ENCODE data around the gene GRB10.

GRB10 gene

DNA sequence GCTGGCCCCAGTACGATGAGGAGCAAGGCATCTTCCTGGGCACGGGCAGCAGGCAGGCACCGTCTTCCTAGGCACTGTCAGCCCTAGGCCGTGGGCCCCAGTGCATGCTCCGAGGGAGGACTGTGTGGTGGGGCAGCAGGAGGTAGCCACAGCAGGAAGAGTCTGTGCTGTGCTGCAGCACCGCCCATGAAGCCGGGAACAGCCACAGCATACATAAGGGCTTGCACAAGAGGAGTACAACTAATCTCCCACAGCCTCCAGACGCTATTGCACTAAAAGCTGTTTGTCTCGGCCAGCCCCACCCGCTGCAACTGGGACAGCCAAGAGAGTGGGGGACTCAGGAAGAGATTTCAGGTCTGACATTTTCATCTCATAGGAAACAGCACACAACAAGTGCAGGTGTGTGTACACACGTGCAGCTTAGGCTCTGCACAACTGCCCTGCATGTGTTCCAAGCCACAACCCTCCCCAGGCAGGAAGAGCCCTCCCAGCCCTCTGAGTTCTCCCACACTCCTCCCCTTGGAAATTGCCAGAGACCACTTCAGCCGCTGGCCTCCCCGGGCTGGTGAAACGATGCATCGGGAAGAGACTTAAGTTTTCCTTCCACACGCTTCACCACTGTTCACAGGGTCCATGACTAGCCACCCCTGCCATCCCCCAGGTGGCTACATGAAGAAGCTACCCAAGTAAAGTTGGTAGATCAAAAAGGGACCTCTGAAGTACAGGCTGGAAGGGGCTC is 129.4 kb downstream of the GRB10 start:
- DNase-seq (ENCODE audit: low read depth), result peak; percentile 39

DNA sequence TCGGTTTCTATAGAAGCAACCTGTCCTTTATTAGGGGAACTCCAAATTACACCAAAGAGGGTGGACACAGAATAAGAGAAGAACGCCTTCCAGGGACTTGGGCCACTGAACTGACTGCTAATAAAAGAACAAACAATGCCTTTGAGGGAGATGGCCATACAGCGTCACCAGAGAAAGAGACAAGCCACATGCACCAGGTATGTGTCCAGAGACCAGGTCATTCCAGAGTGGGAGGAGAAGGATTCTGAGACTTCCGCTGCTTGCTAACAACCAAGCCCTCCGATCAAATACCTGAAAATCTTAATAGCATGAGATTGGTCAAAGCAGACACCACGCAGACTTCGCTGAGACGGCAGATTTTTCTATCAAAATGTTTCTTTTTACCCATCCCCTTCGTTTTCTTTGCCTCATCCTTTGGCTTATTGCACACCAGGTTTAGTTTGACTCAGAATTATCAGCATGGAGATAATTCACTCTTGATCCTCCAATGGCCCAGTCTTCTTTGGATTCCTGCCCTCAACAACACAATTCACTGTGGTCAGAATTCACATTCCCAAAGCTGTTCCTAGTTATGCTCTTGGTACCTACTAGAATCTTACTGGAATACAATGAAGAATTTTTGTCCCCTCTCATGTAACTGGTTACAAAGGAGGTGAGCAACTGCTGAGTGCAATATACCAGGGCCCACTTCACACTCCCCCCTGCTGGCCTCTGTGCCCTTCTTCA is 130.1 kb downstream of the GRB10 start:
- no peak for DNase-seq (ENCODE audit: low read depth)

DNA sequence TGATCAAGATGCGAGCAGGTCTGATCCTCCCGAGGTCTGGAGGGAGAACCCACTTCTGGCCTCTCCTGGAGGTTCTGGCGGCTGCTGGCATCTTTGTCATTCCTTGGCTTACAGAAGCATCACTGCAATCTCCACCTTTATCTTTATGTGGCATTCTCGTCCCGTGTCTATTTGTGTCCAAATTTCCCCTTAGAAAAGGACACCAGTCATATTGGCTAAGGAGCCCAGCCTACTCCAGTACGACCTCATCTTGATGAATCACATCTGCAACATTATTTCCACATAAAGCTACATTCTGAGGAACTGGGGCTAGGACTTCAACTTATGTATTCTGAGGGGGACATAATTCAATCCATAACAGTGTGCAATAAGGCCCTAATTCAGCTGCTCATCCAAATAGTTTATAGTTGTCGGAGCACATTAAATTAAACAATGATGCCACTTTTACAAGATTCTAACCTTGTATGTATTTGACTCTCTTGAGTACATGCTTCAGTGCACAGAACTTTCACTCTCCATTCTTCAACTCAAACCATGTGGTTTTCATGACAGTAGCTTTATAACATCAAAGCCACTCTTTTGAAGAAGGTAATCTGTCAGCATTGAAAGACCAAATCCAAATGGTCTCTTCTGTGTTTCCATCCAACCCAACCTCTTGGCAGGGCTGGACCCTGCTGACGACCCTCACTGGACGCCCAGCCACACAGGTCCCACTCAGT is 131.3 kb downstream of the GRB10 start:
- DNase-seq (ENCODE audit: low read depth), result no peak

DNA sequence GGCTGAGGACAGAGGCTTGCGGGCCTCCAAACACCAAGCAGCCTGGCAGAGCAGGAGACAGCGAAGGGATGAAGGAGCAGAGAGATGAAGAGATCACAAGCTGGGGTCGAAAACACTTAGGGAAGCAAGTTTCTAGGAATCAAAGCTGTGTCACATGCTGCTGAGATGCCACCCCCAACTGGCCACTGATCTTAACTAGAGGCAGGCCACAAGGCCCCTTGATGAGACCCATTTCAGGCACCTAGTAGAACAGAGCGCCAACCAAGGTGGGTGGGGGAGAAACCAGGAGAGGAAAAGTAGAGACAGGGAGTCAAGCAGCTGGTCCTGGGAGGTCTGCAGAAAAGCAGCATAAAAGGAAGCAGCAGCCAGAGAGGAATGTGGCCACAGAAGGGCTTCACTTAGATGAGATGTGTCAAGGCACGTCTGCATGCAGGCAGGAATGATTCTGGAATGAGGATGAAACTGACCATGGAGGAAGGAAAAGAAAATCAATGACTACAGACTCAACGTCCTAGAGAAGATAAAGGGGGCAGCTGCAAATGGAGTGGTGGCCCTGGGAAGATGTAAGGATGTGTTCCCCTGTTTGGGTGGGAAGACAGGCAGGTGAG is 132.5 kb downstream of the GRB10 start:
- DNase-seq (ENCODE audit: low read depth), result no peak

DNA sequence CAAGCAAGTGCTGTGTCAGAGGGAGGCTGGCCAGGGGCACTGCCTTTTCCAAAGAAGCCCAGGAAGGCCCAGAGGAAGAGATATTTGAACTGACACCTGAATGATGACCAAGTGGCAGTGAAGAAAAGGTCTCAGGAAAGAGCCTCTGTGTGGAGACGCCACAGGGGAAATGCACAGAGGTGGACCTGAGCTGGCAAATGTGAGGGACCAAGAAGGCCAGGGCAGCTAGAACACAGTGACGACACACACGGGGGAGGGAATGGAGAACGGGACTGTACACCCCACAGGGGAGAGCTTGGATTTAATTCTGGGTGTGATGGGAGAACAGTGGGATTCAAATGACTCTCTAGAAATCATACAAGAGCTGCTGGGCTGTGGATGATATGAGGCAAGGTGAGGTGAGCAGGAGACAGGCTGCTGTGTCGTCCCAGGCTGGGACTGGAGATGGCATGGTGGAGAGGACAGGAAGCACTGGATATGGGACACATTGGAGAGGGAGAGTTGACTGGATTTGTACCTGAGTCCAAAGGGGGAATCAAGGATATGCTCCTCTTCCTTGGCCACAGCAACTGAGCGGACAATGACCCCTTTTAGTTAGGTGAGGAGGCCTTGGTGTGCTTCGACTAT is 133.3 kb downstream of the GRB10 start:
- DNase-seq (ENCODE audit: low read depth), result no peak

- DNase-seq (ENCODE audit: low read depth), result no peak
Observed at GRCh38 chr7:50648570-50649169, 134.0 kb downstream of the GRB10 start.

- DNase-seq (ENCODE audit: low read depth), result no peak
Observed at GRCh38 chr7:50648076-50648475, 134.6 kb downstream of the GRB10 start.

GRCh38 chr7:50647286-50647980 is 135.3 kb downstream of the GRB10 start:
- no peak for DNase-seq (ENCODE audit: low read depth)

GRCh38 chr7:50646069-50646468 is 136.6 kb downstream of the GRB10 start:
- no peak for DNase-seq (ENCODE audit: low read depth)

GRCh38 chr7:50645186-50645585 is 137.5 kb downstream of the GRB10 start:
- no peak for DNase-seq (ENCODE audit: low read depth)

- no peak for DNase-seq (ENCODE audit: low read depth)
Observed at GRCh38 chr7:50644586-50644985, 138.1 kb downstream of the GRB10 start.

GRCh38 chr7:50644114-50644513 is 138.6 kb downstream of the GRB10 start:
- no peak for DNase-seq (ENCODE audit: low read depth)

- DNase-seq (ENCODE audit: low read depth), result no peak
Observed at GRCh38 chr7:50641442-50642405, 141.0 kb downstream of the GRB10 start.

DNA sequence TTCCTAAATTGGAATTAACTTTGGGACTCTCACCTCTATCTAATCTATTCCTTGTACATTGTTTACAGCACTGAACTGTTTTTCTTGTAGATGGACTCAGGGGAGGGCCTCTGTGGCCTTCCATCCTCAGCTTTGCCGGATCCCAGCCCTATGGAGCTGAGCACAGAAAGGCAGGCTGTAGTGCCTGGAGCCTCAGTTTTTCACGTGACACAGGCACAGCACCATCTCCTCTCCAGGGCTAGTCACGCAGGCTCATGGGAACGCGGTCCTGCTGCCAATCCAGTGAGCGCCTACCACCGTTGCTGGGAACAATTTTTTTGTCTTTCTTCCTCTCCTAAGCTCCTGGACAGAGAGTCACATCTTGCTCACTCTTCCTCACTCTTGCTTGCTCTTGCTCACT is 141.9 kb downstream of the GRB10 start:
- no peak for DNase-seq (ENCODE audit: low read depth)

- DNase-seq (ENCODE audit: low read depth), result no peak
Observed at GRCh38 chr7:50640256-50640655, 142.4 kb downstream of the GRB10 start.

- DNase-seq (ENCODE audit: low read depth), result peak; percentile 82
Observed at GRCh38 chr7:50637725-50638643, 144.7 kb downstream of the GRB10 start.

- DNase-seq (ENCODE audit: low read depth), result no peak
Observed at GRCh38 chr7:50634378-50634777, 148.3 kb downstream of the GRB10 start.

DNA sequence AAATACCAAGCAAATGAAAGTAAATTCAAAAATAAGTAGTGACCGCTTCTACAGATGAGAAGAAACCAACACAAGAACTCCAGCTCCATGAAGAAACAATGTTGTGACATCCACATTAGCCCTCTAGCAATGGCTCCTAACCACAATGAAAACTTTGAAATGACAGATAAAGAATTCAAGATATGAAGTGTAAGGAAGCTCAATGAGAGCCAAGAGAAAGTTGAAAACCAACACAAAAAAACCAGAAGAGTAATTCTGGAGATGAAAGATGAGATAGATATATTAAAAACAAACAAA is 149.3 kb downstream of the GRB10 start:
- peak; percentile 67 for DNase-seq (ENCODE audit: low read depth)

Data from EH (cell line).